A673 (cell line): ENCODE results near the gene CSRP1. TPM values are rescaled to one million over a fixed set of nuclear protein-coding genes. Genes with fewer than 3 reads are reported as not detected.
A peak's percentile ranks its signal among the peaks of the same experiment; 100 is the strongest.

Source experiments
- BruUV-seq: library from RNA; stranded (reverse); fragments of 400-500 nt; replicated peaks from 2 replicates; lab custom pipeline; 2021; lab: Mats Ljungman, UMichigan
- CTCF ChIA-PET: fragments of 300-600 bp; sonication (Branson Sonifier 250); formaldehyde crosslinking; loops from one replicate; lab custom pipeline; 2022; ENCODE audit warnings: antibody characterized with exemption; lab: Charles Lee
- POLR2A ChIA-PET: fragments of 300-600 bp; sonication (Branson Sonifier 250); formaldehyde crosslinking; loops from one replicate; lab custom pipeline; 2022; ENCODE audit warnings: antibody characterized with exemption; ENCODE audit not compliant: low non-redundant PET; lab: Charles Lee
- DNase-seq: peaks from one replicate; pipeline ENCODE4 v3.0.0-alpha.2; 2015; ENCODE audit warnings: low spot score
- H3K27ac ChIP-seq: fragments of 200-600 bp; sonication (generic); 2 replicates; pipeline ENCODE4 v1.5.1; 2016; ENCODE audit warnings: mixed run types, low read depth, mild to moderate bottlenecking, mixed read lengths, antibody characterized with exemption, low read length; ENCODE audit not compliant: poor library complexity, severe bottlenecking
- H3K27me3 ChIP-seq: fragments of 200-600 bp; sonication (generic); replicated peaks from 2 replicates; pipeline ENCODE4 v1.6.1; 2017; ENCODE audit warnings: mixed run types, low read depth, mild to moderate bottlenecking, mixed read lengths, antibody characterized with exemption, low read length; ENCODE audit not compliant: insufficient read depth, poor library complexity
- H3K36me3 ChIP-seq: fragments of 200-600 bp; sonication (generic); 2 replicates; pipeline ENCODE4 v1.6.1; 2016; ENCODE audit warnings: mixed run types, mild to moderate bottlenecking, mixed read lengths, antibody characterized with exemption, low read length; ENCODE audit not compliant: insufficient read depth, poor library complexity, severe bottlenecking
- H3K4me1 ChIP-seq: fragments of 200-600 bp; sonication (generic); 2 replicates; pipeline ENCODE4 v1.6.1; 2017; ENCODE audit warnings: mixed run types, mild to moderate bottlenecking, mixed read lengths, antibody characterized with exemption, low read length; ENCODE audit not compliant: insufficient read depth, poor library complexity, severe bottlenecking
- H3K4me3 ChIP-seq: fragments of 200-600 bp; sonication (generic); 2 replicates; pipeline ENCODE4 v1.5.1; 2016; ENCODE audit warnings: low read depth, mixed run types, mild to moderate bottlenecking, mixed read lengths, low read length; ENCODE audit not compliant: poor library complexity, severe bottlenecking
- H3K9me3 ChIP-seq: fragments of 200-600 bp; sonication (generic); 2 replicates; pipeline ENCODE4 v1.6.1; 2016; ENCODE audit warnings: mixed run types, low read depth, mild to moderate bottlenecking, mixed read lengths, antibody characterized with exemption, low read length; ENCODE audit not compliant: poor library complexity, severe bottlenecking
- CTCF ChIP-seq: fragments of 300-800, 200-600 bp; sonication (generic); conservative IDR thresholded peaks from 2 replicates; pipeline ENCODE4 v1.5.1; 2017; ENCODE audit warnings: low read depth, mild to moderate bottlenecking, antibody characterized with exemption, low read length, moderate library complexity, mixed read lengths
- EZH2 ChIP-seq: fragments of 200-600 bp; sonication (generic); IDR thresholded peaks from 2 replicates; pipeline ENCODE4 v1.6.1; 2017; ENCODE audit warnings: borderline replicate concordance, low read depth, mild to moderate bottlenecking, mixed read lengths, antibody characterized with exemption, low read length; ENCODE audit not compliant: poor library complexity, severe bottlenecking
- intact Hi-C: fragments of 100-400 bp; cut with micrococcal nuclease; formaldehyde crosslinking; loops from one replicate; pipeline ENCODE4 v1.10.0; 2022; ENCODE audit not compliant: unreplicated experiment
- total RNA-seq: library from RNA; stranded (reverse); gene quantifications from 2 replicates; pipeline ENCODE4 v1.2.3, GENCODE V29; 2021

CSRP1 gene
- total RNA-seq, 1 experiment from 2014 or later: 517 TPM

GRCh38 chr1:201481761-201482493 lies 25.0 kb downstream of the CSRP1 start:
- Histone ChIP-seq H3K9me3 (no peaks in the 10 kb centered on the region), H3K27me3 (no peaks in the 10 kb centered on the region), H3K4me1 (peaks cover 45% of the 10 kb centered on the region), H3K36me3 (peaks cover 42% of the 10 kb centered on the region), H3K27ac (peak overlapping the region; percentile 43), H3K4me3 (peak overlapping the region; percentile 27)
- CTCF ChIA-PET: interaction anchor here (0.9 to 4.2 kb wide), 10 partner anchors 13 to 311 kb away, joined by 4 to 79 read pairs (median 6); partner anchors contain the start of gene PHLDA3
- BruUV-seq: no TSS peak
- TF ChIP-seq CTCF (peak; percentile 95), EZH2 (no peak)
- POLR2A ChIA-PET: no interaction called here
- intact Hi-C loops: loop anchor here (1.0 to 5.0 kb wide), 4 partner anchors 31 to 225 kb away; no protein-coding TSS in a partner anchor
- DNase-seq: peak; percentile 89

GRCh38 chr1:201481004-201481380 lies 25.9 kb downstream of the CSRP1 start:
- no TSS peak for BruUV-seq
- no peak for DNase-seq
- H3K4me3 ChIP-seq: peak overlapping the region; percentile 43

More at GRCh38 chr1:201481004-201481380, 25.9 kb downstream of the CSRP1 start:
- no peaks in the 10 kb centered on the region for H3K27me3 ChIP-seq
- H3K27ac ChIP-seq: peak overlapping the region; percentile 40
- H3K4me1 ChIP-seq: peaks cover 54% of the 10 kb centered on the region
- intact Hi-C loops: loop anchor here (2.0 to 5.0 kb wide), 2 partner anchors 30 to 226 kb away; no protein-coding TSS in a partner anchor
- H3K9me3 ChIP-seq: no peaks in the 10 kb centered on the region
- TF ChIP-seq EZH2: no peak
- no peak for TF ChIP-seq CTCF
- CTCF ChIA-PET: interaction anchor here (0.6 to 4.2 kb wide), 10 partner anchors 22 to 314 kb away, joined by 3 to 79 read pairs (median 6); no protein-coding TSS in a partner anchor
- H3K36me3 ChIP-seq: peaks cover 33% of the 10 kb centered on the region
- POLR2A ChIA-PET: interaction anchor here (0.6 kb wide), 1 partner anchor 147 kb away, joined by 6 read pairs; no protein-coding TSS in a partner anchor
